SJSA1 (cell line): ENCODE results near the gene ADAM8. TPM values are rescaled to one million over a fixed set of nuclear protein-coding genes. Genes with fewer than 3 reads are reported as not detected.

Source experiments
- DNase-seq, 2 experiments: peaks; one replicate each; pipeline ENCODE4 v3.0.0-alpha.2; 2015 to 2020; ENCODE audit warnings: low spot score in 2 of 2, low read depth in 1 of 2
- H3K27ac ChIP-seq: fragments of 250-450 bp; sonication (Bioruptor Pico); 2 replicates; pipeline ENCODE4 v1.5.1; 2020; ENCODE audit warnings: mild to moderate bottlenecking, moderate library complexity
- H3K27me3 ChIP-seq: fragments of 250-450 bp; sonication (Bioruptor Pico); replicated peaks from 2 replicates; pipeline ENCODE4 v1.5.1; 2020; ENCODE audit warnings: mild to moderate bottlenecking, moderate library complexity
- H3K36me3 ChIP-seq: fragments of 250-450 bp; sonication (Bioruptor Pico); 2 replicates; pipeline ENCODE4 v1.5.1; 2020; ENCODE audit warnings: mild to moderate bottlenecking
- H3K4me1 ChIP-seq: fragments of 250-450 bp; sonication (Bioruptor Pico); replicated peaks from 2 replicates; pipeline ENCODE4 v1.6.1; 2021; ENCODE audit warnings: mild to moderate bottlenecking
- H3K4me3 ChIP-seq: fragments of 250-450 bp; sonication (Bioruptor Pico); 2 replicates; pipeline ENCODE4 v1.5.1; 2020; ENCODE audit warnings: mild to moderate bottlenecking
- H3K9me3 ChIP-seq: fragments of 250-450 bp; sonication (Bioruptor Pico); replicated peaks from 2 replicates; pipeline ENCODE4 v1.5.1; 2020; ENCODE audit warnings: mild to moderate bottlenecking
- total RNA-seq: library from RNA; depleted of rRNA; stranded (reverse); fragments of >200 nt; shearing (Covaris generic); gene quantifications from 2 replicates; pipeline ENCODE4 v1.2.3, GENCODE V29; 2014

The ADAM8 gene
- total RNA-seq, 1 experiment from 2014 or later, result not detected

DNA sequence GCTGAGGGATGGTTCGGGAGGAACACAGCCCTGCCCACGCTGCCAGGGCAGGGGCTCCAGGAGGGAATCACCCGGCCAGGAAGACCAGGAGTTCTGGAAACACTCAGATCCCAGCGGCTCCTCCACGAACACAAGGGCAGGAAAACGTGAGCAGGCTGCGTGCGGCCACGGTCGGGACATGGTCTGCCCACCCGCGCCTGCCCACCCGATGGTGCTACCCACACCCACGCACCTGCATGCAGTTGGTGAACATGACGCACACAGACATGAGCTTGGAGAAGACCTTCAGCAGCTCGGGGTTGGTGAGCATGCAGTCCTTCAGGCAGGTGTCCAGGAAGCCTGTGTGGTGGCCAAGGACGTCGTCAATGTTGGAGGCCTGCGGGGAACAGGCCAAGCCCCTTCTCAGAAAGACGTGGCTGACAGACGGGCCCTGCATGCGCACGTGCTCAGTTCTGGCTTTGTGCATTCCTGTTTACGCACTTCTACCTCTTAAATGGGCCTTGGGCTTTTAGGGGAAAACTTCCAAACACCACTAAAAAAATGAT, 6.2 kb upstream of the ADAM8 start:
- Histone ChIP-seq H3K9me3 (no peaks in the 10 kb centered on the region), H3K36me3 (peaks cover 76% of the 10 kb centered on the region), H3K4me1 (no peaks in the 10 kb centered on the region), H3K4me3 (no peak overlapping the region), H3K27ac (no peak overlapping the region), H3K27me3 (no peaks in the 10 kb centered on the region)
- DNase-seq, result no peak

GRCh38 chr10:133281628-133282372, 5.1 kb upstream of the ADAM8 start:
- Histone ChIP-seq H3K4me3 (no peak overlapping the region), H3K27me3 (peaks cover 2% of the 10 kb centered on the region), H3K9me3 (no peaks in the 10 kb centered on the region), H3K27ac (no peak overlapping the region), H3K4me1 (no peaks in the 10 kb centered on the region), H3K36me3 (peaks cover 68% of the 10 kb centered on the region)
- no peak for DNase-seq

DNA sequence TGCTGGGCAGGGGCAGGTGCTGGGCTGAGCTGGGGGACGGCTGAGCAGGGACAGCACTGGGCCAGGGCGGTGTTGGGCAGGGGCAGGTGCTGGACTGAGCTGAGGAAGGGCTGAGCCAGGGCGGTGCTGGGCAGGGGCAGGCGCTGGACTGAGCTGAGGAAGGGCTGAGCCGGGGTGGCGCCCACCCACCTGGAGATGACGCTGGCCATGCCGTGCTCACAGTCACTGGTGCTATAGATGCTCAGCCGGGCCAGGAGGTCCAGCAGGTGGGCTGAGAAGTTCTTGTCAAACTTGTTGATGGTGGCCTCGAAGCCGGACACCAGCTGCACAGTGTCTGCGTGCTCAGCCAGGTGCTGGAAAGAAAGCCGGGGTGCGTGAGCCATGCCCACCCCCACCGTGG, 4.4 kb upstream of the ADAM8 start:
- Histone ChIP-seq H3K4me3 (no peak overlapping the region), H3K27me3 (peaks cover 9% of the 10 kb centered on the region), H3K4me1 (no peaks in the 10 kb centered on the region), H3K36me3 (peaks cover 60% of the 10 kb centered on the region), H3K9me3 (no peaks in the 10 kb centered on the region), H3K27ac (no peak overlapping the region)
- no peak for DNase-seq

GRCh38 chr10:133280391-133281059, 3.9 kb upstream of the ADAM8 start:
- Histone ChIP-seq H3K4me3 (no peak overlapping the region), H3K4me1 (no peaks in the 10 kb centered on the region), H3K36me3 (peaks cover 55% of the 10 kb centered on the region), H3K9me3 (no peaks in the 10 kb centered on the region), H3K27ac (no peak overlapping the region), H3K27me3 (peaks cover 15% of the 10 kb centered on the region)
- no peak for DNase-seq

DNA sequence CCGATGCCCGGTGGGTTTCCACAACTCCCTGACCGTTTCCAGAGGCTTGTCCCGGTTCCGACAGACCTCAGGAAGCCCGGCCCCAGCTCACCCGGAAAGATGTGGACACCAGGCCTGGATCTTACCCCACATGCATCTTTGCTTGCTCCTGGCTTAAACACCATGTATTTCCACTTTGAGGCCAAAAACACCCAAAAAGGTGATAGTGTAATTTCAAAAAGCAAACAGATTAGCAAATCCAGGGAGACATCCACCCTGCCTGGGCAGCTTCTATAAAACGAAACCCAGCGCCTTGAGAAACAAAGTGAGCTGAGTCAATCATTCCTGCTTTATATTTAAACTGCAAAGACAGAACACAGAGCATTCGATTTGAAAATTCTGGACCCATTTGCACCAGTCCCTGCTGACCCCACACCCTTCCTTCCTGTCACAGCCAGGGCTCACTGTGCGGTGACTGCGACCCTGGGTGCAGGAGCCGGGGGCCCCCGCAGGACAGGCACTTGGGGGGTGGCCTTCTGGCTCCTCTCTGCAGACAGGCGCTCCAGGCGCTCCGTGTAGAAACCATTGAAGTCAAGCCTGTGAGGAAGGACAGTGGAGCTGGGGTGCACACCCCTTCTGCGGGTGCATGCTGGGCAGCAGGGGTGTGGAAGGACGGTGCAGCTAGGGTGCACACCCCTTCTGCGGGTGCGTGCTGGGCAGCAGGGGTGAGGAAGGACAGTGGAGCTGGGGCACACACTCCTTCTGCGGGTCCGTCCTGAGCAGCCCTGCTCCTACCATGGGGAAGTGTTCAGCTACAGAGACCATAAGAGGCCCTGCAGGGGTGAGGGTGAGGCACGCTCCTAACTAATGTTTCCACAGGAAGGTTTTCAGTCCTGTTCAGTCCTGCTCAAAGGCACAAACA, 2.9 kb upstream of the ADAM8 start:
- no peak overlapping the region for H3K27ac ChIP-seq
- H3K4me3 ChIP-seq, result no peak overlapping the region
- H3K9me3 ChIP-seq, result no peaks in the 10 kb centered on the region
- peaks cover 45% of the 10 kb centered on the region for H3K36me3 ChIP-seq
- no peak for DNase-seq
- no peaks in the 10 kb centered on the region for H3K4me1 ChIP-seq
- peaks cover 17% of the 10 kb centered on the region for H3K27me3 ChIP-seq

- peaks cover 17% of the 10 kb centered on the region for H3K27me3 ChIP-seq
- no peak overlapping the region for H3K27ac ChIP-seq
- no peaks in the 10 kb centered on the region for H3K4me1 ChIP-seq
- H3K9me3 ChIP-seq, result no peaks in the 10 kb centered on the region
- H3K36me3 ChIP-seq, result peaks cover 37% of the 10 kb centered on the region
- H3K4me3 ChIP-seq, result no peak overlapping the region
- DNase-seq, result no peak
Measured at GRCh38 chr10:133278577-133279265, 2.1 kb upstream of the ADAM8 start.

DNA sequence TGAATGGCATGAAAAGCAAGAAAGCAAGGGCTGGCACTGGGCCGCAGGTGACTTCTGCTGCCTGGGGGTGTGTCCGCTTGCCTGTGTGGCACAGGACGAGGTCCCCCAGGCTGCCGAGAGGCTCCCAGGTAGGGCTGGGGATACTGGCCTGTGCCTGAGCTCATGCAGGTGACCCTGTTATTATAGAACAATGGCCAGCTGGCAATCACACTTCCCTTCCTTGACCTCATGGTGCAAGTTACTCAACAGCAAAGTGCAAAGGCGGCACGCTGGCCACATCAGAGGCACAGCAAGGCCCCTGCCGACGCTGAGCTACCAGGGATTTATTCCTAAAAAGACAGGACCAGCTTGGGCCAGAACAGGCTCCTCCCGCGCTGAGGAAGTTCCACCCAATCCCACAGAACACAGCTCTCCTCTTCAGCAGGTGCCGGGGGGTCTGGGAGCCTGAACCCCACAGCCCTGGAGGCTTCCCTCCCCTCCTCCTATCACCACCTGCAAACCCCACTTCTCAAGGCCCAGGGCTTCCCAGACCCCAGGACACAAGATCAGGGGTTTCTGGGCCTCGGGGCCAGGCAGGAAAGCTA, 1.4 kb upstream of the ADAM8 start:
- H3K9me3 ChIP-seq, result no peaks in the 10 kb centered on the region
- H3K36me3 ChIP-seq, result peaks cover 32% of the 10 kb centered on the region
- DNase-seq, result no peak
- no peak overlapping the region for H3K27ac ChIP-seq
- H3K4me3 ChIP-seq, result no peak overlapping the region
- peaks cover 17% of the 10 kb centered on the region for H3K27me3 ChIP-seq
- no peaks in the 10 kb centered on the region for H3K4me1 ChIP-seq

GRCh38 chr10:133277277-133277992, 767 bp upstream of the ADAM8 start:
- Histone ChIP-seq H3K4me3 (no peak overlapping the region), H3K27ac (no peak overlapping the region), H3K27me3 (peaks cover 17% of the 10 kb centered on the region), H3K4me1 (no peaks in the 10 kb centered on the region), H3K9me3 (no peaks in the 10 kb centered on the region), H3K36me3 (peaks cover 26% of the 10 kb centered on the region)
- DNase-seq, result no peak

DNA sequence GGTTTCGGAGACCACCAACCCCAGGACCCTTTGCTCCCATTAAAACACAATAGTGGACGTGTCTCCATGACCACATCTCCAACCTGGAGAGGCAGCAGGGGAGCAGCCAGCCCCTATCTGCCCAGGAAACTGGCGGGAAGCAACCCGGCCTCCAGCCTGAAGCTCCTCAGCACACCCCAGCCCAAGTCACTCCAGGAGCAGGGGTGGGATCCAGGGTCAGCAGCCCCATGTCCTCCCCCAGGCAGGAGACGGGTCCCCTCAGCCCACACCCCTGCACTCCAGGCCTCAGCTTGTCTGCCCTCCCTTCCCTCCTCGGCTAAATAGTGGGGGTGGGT, 601 bp downstream of the ADAM8 start:
- Histone ChIP-seq H3K27ac (no peak overlapping the region), H3K4me1 (no peaks in the 10 kb centered on the region), H3K9me3 (no peaks in the 10 kb centered on the region), H3K36me3 (peaks cover 13% of the 10 kb centered on the region), H3K4me3 (no peak overlapping the region), H3K27me3 (peaks cover 17% of the 10 kb centered on the region)
- no peak for DNase-seq

GRCh38 chr10:133275684-133276092, 980 bp downstream of the ADAM8 start:
- H3K36me3 ChIP-seq, result peaks cover 13% of the 10 kb centered on the region
- no peak overlapping the region for H3K27ac ChIP-seq
- H3K4me1 ChIP-seq, result no peaks in the 10 kb centered on the region
- DNase-seq, result no peak
- H3K9me3 ChIP-seq, result no peaks in the 10 kb centered on the region
- no peak overlapping the region for H3K4me3 ChIP-seq
- peaks cover 17% of the 10 kb centered on the region for H3K27me3 ChIP-seq

DNA sequence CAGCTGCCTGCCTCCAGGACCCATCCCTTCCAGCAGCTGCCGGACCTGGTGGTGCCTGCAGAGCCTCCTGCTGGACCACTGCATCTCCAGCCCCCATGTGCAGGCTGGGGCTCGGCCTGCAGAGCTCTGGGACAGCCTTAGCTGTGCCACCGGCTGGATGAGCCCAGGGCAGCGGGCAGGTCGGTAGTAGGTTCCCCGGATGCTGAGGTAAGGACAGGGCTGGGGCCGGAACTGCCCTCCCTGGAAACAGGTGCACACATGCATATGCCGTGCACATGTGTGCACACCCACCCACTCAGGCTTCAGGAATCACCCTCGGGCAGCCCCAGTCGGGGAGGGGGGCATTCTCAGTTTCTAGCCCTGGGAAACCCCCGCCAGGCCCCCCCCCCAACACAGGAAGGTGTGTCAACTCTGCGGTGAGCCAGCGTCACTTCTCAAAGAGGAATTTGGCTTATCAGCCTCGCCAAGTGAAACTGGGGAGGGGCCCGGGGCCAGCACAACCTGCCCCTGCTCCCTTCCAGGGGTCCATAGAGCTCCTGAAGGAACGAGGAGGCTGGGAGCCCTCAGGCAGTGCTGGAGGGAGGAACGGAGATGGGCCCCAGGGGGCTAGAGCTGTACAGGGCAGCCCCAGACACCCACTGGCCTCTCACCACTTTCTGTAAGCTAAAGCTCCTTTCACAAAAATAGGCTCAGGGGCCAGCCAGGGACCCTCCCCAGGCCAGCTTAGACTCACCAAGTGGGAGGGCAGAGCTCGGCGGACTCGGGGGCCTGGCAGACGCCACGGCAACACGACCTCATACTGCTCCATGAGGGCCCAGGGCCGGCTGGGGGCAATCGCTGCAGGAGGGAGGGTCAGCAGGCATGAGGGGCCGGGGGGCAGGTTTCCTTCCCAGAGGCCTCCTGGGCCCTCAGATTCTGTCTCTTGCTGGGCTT, 1.7 kb downstream of the ADAM8 start:
- peaks cover 17% of the 10 kb centered on the region for H3K27me3 ChIP-seq

More for the DNA sequence above, 1.7 kb downstream of the ADAM8 start:
- no peaks in the 10 kb centered on the region for H3K4me1 ChIP-seq
- peaks cover 13% of the 10 kb centered on the region for H3K36me3 ChIP-seq
- H3K4me3 ChIP-seq, result no peak overlapping the region
- H3K27ac ChIP-seq, result no peak overlapping the region
- no peaks in the 10 kb centered on the region for H3K9me3 ChIP-seq
- no peak for DNase-seq
